Tibial nerve (tissue), 4 donors: Measurements from ENCODE around the gene SMARCA2. TPM values are rescaled to one million over a fixed set of nuclear protein-coding genes. Genes with fewer than 3 reads are reported as not detected.

Source experiments
- DNase-seq, 2 donors: peaks; one replicate each; pipeline ENCODE4 v3.0.0-alpha.2; 2019; ENCODE audit warnings: low spot score in 2 of 2
- H3K27ac ChIP-seq, 4 donors: fragments of 200-600 bp; sonication (generic) in 3 of 4; one replicate each; pipeline ENCODE4 v1.5.1; 2017 to 2019; ENCODE audit warnings: mild to moderate bottlenecking in 1 of 4
- H3K27me3 ChIP-seq, 2 donors: fragments of 200-600 bp; sonication (generic) in 1 of 2; one replicate each; pipeline versions ENCODE4 v1.5.1 to v1.6.0; 2017 to 2019
- H3K36me3 ChIP-seq, 3 donors: fragments of 200-600 bp; sonication (generic); one replicate each; pipeline ENCODE4 v1.5.1; 2018 to 2019
- H3K4me1 ChIP-seq, 4 donors: fragments of 200-600 bp; sonication (generic) in 3 of 4; one replicate each; pipeline ENCODE4 v1.5.1; 2017 to 2019
- H3K4me3 ChIP-seq, 4 donors: fragments of 200-600 bp; sonication (generic) in 3 of 4; one replicate each; pipeline ENCODE4 v1.5.1; 2017 to 2019; ENCODE audit warnings: mild to moderate bottlenecking in 1 of 4, moderate library complexity in 1 of 4
- H3K9me3 ChIP-seq, 4 donors: fragments of 200-600 bp; sonication (generic) in 3 of 4; one replicate each; pipeline ENCODE4 v1.5.1; 2017 to 2019
- EP300 ChIP-seq, 2 donors: sonication (generic); formaldehyde crosslinking; IDR thresholded peaks; one replicate each; pipeline ENCODE4 v1.6.1; 2017; ENCODE audit warnings: antibody characterized with exemption in 2 of 2, mild to moderate bottlenecking in 1 of 2
- POLR2A ChIP-seq, 2 donors: fragments of 450-650 bp; IDR thresholded peaks; one replicate each; pipeline ENCODE4 v1.6.1; 2017; ENCODE audit warnings: antibody characterized with exemption in 2 of 2, mild to moderate bottlenecking in 2 of 2, moderate library complexity in 2 of 2
- WGBS, 2 donors: methylation state at CpG; one replicate each; pipeline ENCODE4 v1.1.5; 2018; 5-methylcytosine and 5-hydroxymethylcytosine counted together
- total RNA-seq, 4 donors: library from RNA; depleted of rRNA; stranded (reverse); fragments of >200 nt; gene quantifications; one replicate each; pipeline ENCODE4 v1.1.0, GENCODE V29; 2016
- TF ChIP-seq, protein P1 (sequence below), 5 experiments: fragments of 200-600 bp in 3 of 5; fragments of 450-650 bp in 2 of 5; sonication (generic) in 3 of 5; IDR thresholded peaks; one replicate each; pipeline ENCODE4 v1.5.1; 2016 to 2019; ENCODE audit warnings: antibody characterized with exemption in 5 of 5, mild to moderate bottlenecking in 3 of 5, moderate library complexity in 2 of 5

SMARCA2 gene
- total RNA-seq, 4 donors from 2014 or later, result 75.9 to 140 (median 119) TPM

GRCh38 chr9:2177121-2177520, 162.0 kb downstream of the SMARCA2 start:
- Histone ChIP-seq H3K36me3 (peaks cover 0 to 26% (median 0%) of the 10 kb centered on the region in 3 donors), H3K27ac (no peak overlapping the region), H3K27me3 (no peaks in the 10 kb centered on the region), H3K4me1 (peaks cover 0 to 4% (median 0%) of the 10 kb centered on the region in 4 donors), H3K9me3 (no peaks in the 10 kb centered on the region), H3K4me3 (no peak overlapping the region)
- TF ChIP-seq POLR2A (IDR thresholded peaks at IDR 0.05), result no peak
- TF ChIP-seq, protein P1, sequence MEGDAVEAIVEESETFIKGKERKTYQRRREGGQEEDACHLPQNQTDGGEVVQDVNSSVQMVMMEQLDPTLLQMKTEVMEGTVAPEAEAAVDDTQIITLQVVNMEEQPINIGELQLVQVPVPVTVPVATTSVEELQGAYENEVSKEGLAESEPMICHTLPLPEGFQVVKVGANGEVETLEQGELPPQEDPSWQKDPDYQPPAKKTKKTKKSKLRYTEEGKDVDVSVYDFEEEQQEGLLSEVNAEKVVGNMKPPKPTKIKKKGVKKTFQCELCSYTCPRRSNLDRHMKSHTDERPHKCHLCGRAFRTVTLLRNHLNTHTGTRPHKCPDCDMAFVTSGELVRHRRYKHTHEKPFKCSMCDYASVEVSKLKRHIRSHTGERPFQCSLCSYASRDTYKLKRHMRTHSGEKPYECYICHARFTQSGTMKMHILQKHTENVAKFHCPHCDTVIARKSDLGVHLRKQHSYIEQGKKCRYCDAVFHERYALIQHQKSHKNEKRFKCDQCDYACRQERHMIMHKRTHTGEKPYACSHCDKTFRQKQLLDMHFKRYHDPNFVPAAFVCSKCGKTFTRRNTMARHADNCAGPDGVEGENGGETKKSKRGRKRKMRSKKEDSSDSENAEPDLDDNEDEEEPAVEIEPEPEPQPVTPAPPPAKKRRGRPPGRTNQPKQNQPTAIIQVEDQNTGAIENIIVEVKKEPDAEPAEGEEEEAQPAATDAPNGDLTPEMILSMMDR (IDR thresholded peaks at IDR 0.05), result no peak
- TF ChIP-seq EP300 (IDR thresholded peaks at IDR 0.05), result no peak
- 80 to 85% methylated on average over 2 of the region's 2 CpGs for WGBS, 2 donors
- no peak for DNase-seq

DNA sequence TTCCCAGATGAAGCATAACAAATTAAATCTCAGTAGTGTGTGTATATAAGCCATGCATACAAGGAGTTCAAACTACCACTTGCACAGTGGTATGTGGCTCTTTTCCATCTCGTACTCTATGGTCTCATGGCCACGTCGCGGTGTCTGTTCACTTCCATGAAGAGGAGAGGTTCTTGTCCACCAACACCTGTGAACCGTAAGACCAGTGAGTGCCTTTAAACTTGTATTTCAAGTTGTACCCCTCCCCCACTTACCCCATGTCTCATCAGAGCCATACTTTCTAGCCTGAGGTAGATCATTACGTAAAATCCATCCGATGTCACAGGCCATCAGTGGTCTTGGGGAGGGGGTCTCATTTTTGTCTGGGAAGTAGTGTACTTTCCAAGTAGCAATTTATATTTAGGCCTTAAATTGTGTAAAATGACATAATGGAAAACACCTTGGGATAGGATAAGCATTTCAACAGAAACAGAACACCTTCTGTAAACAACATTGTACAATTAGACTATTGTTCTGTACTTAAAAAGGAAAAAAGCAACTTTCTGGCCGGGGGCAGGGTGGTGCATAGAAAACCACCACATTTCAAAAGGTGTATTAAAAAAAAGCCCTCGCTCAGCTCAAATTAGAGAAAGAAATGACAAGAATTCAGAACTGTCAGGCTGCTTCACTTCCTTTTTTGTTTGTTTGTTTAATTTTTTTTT, 163.0 kb downstream of the SMARCA2 start:
- 90% methylated on average over 9 of the region's 9 CpGs for WGBS, 2 donors
- H3K27ac ChIP-seq, result no peak overlapping the region

GRCh38 chr9:2179567-2179966, 164.4 kb downstream of the SMARCA2 start:
- Histone ChIP-seq H3K9me3 (no peaks in the 10 kb centered on the region), H3K36me3 (peaks cover 0 to 31% (median 0%) of the 10 kb centered on the region in 3 donors), H3K4me1 (peaks cover 0 to 4% (median 0%) of the 10 kb centered on the region in 4 donors), H3K27me3 (no peaks in the 10 kb centered on the region), H3K4me3 (no peak overlapping the region), H3K27ac (no peak overlapping the region)
- WGBS, 2 donors, result 90 to 94% methylated on average over 3 of the region's 3 CpGs
- no peak for DNase-seq
- TF ChIP-seq POLR2A (IDR thresholded peaks at IDR 0.05) (no peak), EP300 (IDR thresholded peaks at IDR 0.05) (no peak)
- TF ChIP-seq, protein P1 (IDR thresholded peaks at IDR 0.05), result no peak

More for the DNA sequence above, 163.0 kb downstream of the SMARCA2 start:
- H3K9me3 ChIP-seq, result no peaks in the 10 kb centered on the region
- H3K36me3 ChIP-seq, result peaks cover 0 to 26% (median 0%) of the 10 kb centered on the region in 3 donors
- TF ChIP-seq EP300 (IDR thresholded peaks at IDR 0.05) (no peak), POLR2A (IDR thresholded peaks at IDR 0.05) (no peak)
- TF ChIP-seq, protein P1 (IDR thresholded peaks at IDR 0.05), result no peak
- DNase-seq, result no peak
- H3K27me3 ChIP-seq, result no peaks in the 10 kb centered on the region
- H3K4me3 ChIP-seq, result no peak overlapping the region
- H3K4me1 ChIP-seq, result peaks cover 0 to 4% (median 0%) of the 10 kb centered on the region in 4 donors

- 43 to 46% methylated on average over 5 of the region's 5 CpGs for WGBS, 2 donors
- no peak for DNase-seq
- TF ChIP-seq POLR2A (IDR thresholded peaks at IDR 0.05) (no peak), EP300 (IDR thresholded peaks at IDR 0.05) (no peak)
- TF ChIP-seq, protein P1 (IDR thresholded peaks at IDR 0.05), result no peak
- Histone ChIP-seq H3K27me3 (no peaks in the 10 kb centered on the region), H3K4me3 (no peak overlapping the region), H3K36me3 (peaks cover 0 to 37% (median 0%) of the 10 kb centered on the region in 3 donors), H3K9me3 (no peaks in the 10 kb centered on the region), H3K4me1 (peaks cover 0 to 4% (median 0%) of the 10 kb centered on the region in 4 donors), H3K27ac (no peak overlapping the region)
These were observed 165.0 kb downstream of the SMARCA2 start for GRCh38 chr9:2180154-2180553.

DNA sequence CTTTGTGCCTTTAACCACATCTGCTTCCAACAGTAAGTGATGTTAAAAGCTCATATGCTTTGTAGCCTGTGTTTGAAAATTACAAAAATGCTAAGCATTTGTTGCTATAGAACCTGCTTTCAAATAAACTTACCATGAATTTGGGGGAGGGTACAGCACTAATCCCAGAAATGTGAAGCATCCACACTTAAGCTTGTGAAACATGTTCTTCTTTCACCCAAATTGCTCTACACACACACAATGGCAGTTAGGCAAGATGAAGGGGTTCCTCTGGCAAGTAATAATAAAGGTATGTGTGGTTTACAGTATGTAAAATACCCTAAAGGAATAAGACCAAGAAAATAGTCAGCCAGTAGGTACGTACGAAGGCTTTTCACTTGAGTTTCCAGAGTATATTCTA, 165.6 kb downstream of the SMARCA2 start:
- WGBS, 2 donors, result 95 to 96% methylated on average over 2 of the region's 2 CpGs

More for the DNA sequence above, 165.6 kb downstream of the SMARCA2 start:
- H3K9me3 ChIP-seq, result no peaks in the 10 kb centered on the region
- H3K36me3 ChIP-seq, result peaks cover 0 to 43% (median 0%) of the 10 kb centered on the region in 3 donors
- no peaks in the 10 kb centered on the region for H3K27me3 ChIP-seq
- H3K27ac ChIP-seq, result no peak overlapping the region
- TF ChIP-seq, protein P1 (IDR thresholded peaks at IDR 0.05), result no peak
- no peak for TF ChIP-seq EP300 (IDR thresholded peaks at IDR 0.05)
- no peak for TF ChIP-seq POLR2A (IDR thresholded peaks at IDR 0.05)
- no peak for DNase-seq
- H3K4me1 ChIP-seq, result peaks cover 0 to 4% (median 0%) of the 10 kb centered on the region in 4 donors
- H3K4me3 ChIP-seq, result no peak overlapping the region
